Measurements from ENCODE around the gene OPA3.
A peak's percentile ranks its signal among the peaks of the same experiment; 100 is the strongest.

Gene OPA3

DNA sequence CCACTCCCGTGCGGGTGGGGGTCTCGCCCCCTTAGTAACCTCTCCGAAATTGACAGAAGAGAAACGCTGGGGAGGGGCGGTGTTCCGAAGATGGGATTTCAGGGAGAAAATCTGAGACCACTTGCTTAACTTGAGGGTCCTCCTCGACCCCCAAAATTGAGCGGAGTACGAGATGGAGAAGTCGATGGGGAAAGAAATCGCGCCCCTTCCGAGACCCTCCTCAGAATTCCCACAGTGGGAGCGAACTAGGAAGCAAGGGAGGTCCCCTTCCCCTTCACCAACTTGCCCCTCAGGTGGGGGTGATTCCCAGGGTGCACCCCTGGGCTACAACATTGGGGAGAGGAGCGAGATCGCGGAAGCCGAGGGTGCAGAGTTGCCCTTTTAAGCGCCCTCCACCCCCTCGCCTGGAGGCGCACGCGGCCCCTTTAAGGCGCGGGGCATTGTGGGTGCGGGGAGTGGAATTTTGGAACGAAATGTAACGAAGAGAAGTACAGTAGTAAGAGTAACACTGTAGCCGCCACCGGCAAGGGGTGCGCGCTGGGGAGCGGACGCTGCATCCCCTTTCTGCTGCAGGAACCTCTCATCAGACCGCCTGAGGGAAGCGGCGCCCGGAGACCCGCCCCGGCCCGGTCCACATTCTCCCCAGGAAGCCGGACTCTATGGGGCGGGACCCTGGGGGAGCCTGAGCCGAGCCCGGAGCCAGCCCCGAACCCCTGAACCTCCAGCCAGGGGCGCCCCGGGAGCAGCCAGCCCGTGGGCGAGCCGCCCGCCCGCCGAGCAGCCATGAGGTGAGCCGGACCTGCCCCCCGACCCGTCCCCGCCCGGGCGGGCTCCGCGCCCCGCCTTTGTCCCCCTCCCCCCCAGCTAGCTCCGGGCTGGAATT lies 77.4 kb downstream of the OPA3 start, which contains the start of gene VASP:
Gene VASP (plus strand): TSS at position 491 of the 883 bp plus-strand sequence. CDS start 293 bp downstream, at position 784.
- peaks cover 0 to 55% (median 46%) of the 10 kb centered on the region in 5 donors for H3K4me1 ChIP-seq (ENCODE audit: control insufficient read depth in 5 of 5, insufficient read depth in 5 of 5, low read length in 5 of 5)
- H3K4me3 ChIP-seq (ENCODE audit: low read depth in 1 of 5, low read length in 5 of 5) = peak within 1 kb of the TSS; percentile 80 to 97 (median 93)
- no peaks in the 10 kb centered on the region for H3K36me3 ChIP-seq (ENCODE audit: control insufficient read depth in 5 of 5, insufficient read depth in 5 of 5, low read length in 5 of 5)
- H3K9ac ChIP-seq (ENCODE audit: low read length in 5 of 5) = peak within 1 kb of the TSS; percentile 77 to 94 (median 88)
- no peaks in the 10 kb centered on the region for H3K9me3 ChIP-seq (ENCODE audit: control insufficient read depth in 5 of 5, low read length in 5 of 5)
- no peaks in the 10 kb centered on the region for H3K27me3 ChIP-seq (ENCODE audit: control insufficient read depth in 5 of 5, insufficient read depth in 4 of 5, low read length in 5 of 5)
- H3K27ac ChIP-seq (ENCODE audit: low read depth, low read length) = peak within 1 kb of the TSS; percentile 87

GRCh38 chr19:45506246-45506988 lies 78.2 kb downstream of the OPA3 start:
- peak overlapping the region in 4 of 5 donors; percentile 53 to 92 (median 88) for H3K9ac ChIP-seq (ENCODE audit: low read length in 5 of 5)
- H3K4me1 ChIP-seq (ENCODE audit: control insufficient read depth in 5 of 5, insufficient read depth in 5 of 5, low read length in 5 of 5) = peaks cover 0 to 53% (median 39%) of the 10 kb centered on the region in 5 donors
- H3K9me3 ChIP-seq (ENCODE audit: control insufficient read depth in 5 of 5, low read length in 5 of 5) = no peaks in the 10 kb centered on the region
- peaks cover 0 to 4% (median 0%) of the 10 kb centered on the region in 5 donors for H3K27me3 ChIP-seq (ENCODE audit: control insufficient read depth in 5 of 5, insufficient read depth in 4 of 5, low read length in 5 of 5)
- peak overlapping the region; percentile 80 to 97 (median 93) for H3K4me3 ChIP-seq (ENCODE audit: low read depth in 1 of 5, low read length in 5 of 5)
- peak overlapping the region; percentile 87 for H3K27ac ChIP-seq (ENCODE audit: low read depth, low read length)
- no peaks in the 10 kb centered on the region for H3K36me3 ChIP-seq (ENCODE audit: control insufficient read depth in 5 of 5, insufficient read depth in 5 of 5, low read length in 5 of 5)

- H3K9me3 ChIP-seq (ENCODE audit: control insufficient read depth in 5 of 5, low read length in 5 of 5) = no peaks in the 10 kb centered on the region
- peak overlapping the region; percentile 87 for H3K27ac ChIP-seq (ENCODE audit: low read depth, low read length)
- H3K4me3 ChIP-seq (ENCODE audit: low read depth in 1 of 5, low read length in 5 of 5) = peak overlapping the region in 4 of 5 donors; percentile 61 to 93 (median 86)
- no peaks in the 10 kb centered on the region for H3K36me3 ChIP-seq (ENCODE audit: control insufficient read depth in 5 of 5, insufficient read depth in 5 of 5, low read length in 5 of 5)
- H3K27me3 ChIP-seq (ENCODE audit: control insufficient read depth in 5 of 5, insufficient read depth in 4 of 5, low read length in 5 of 5) = peaks cover 0 to 6% (median 0%) of the 10 kb centered on the region in 5 donors
- peak overlapping the region in 3 of 5 donors; percentile 53 to 88 (median 73) for H3K9ac ChIP-seq (ENCODE audit: low read length in 5 of 5)
- H3K4me1 ChIP-seq (ENCODE audit: control insufficient read depth in 5 of 5, insufficient read depth in 5 of 5, low read length in 5 of 5) = peaks cover 0 to 53% (median 38%) of the 10 kb centered on the region in 5 donors
Measured at GRCh38 chr19:45505996-45506245, 78.7 kb downstream of the OPA3 start.

- peaks cover 0 to 6% (median 0%) of the 10 kb centered on the region in 5 donors for H3K27me3 ChIP-seq (ENCODE audit: control insufficient read depth in 5 of 5, insufficient read depth in 4 of 5, low read length in 5 of 5)
- peak overlapping the region; percentile 87 for H3K27ac ChIP-seq (ENCODE audit: low read depth, low read length)
- no peak overlapping the region for H3K9ac ChIP-seq (ENCODE audit: low read length in 5 of 5)
- no peak overlapping the region for H3K4me3 ChIP-seq (ENCODE audit: low read depth in 1 of 5, low read length in 5 of 5)
- H3K4me1 ChIP-seq (ENCODE audit: control insufficient read depth in 5 of 5, insufficient read depth in 5 of 5, low read length in 5 of 5) = peaks cover 0 to 51% (median 38%) of the 10 kb centered on the region in 5 donors
- no peaks in the 10 kb centered on the region for H3K36me3 ChIP-seq (ENCODE audit: control insufficient read depth in 5 of 5, insufficient read depth in 5 of 5, low read length in 5 of 5)
- no peaks in the 10 kb centered on the region for H3K9me3 ChIP-seq (ENCODE audit: control insufficient read depth in 5 of 5, low read length in 5 of 5)
Measured at GRCh38 chr19:45505151-45505995, 79.2 kb downstream of the OPA3 start.

- Histone ChIP-seq H3K36me3 (ENCODE audit: control insufficient read depth in 5 of 5, insufficient read depth in 5 of 5, low read length in 5 of 5) (no peaks in the 10 kb centered on the region), H3K4me3 (ENCODE audit: low read depth in 1 of 5, low read length in 5 of 5) (no peak overlapping the region), H3K9me3 (ENCODE audit: control insufficient read depth in 5 of 5, low read length in 5 of 5) (no peaks in the 10 kb centered on the region), H3K4me1 (ENCODE audit: control insufficient read depth in 5 of 5, insufficient read depth in 5 of 5, low read length in 5 of 5) (peaks cover 0 to 49% (median 33%) of the 10 kb centered on the region in 5 donors), H3K27ac (ENCODE audit: low read depth, low read length) (no peak overlapping the region), H3K27me3 (ENCODE audit: control insufficient read depth in 5 of 5, insufficient read depth in 4 of 5, low read length in 5 of 5) (peaks cover 5 to 12% (median 7%) of the 10 kb centered on the region in 5 donors), H3K9ac (ENCODE audit: low read length in 5 of 5) (no peak overlapping the region)
Measured at GRCh38 chr19:45503909-45504308, 80.7 kb downstream of the OPA3 start.

GRCh38 chr19:45502111-45502510 lies 82.5 kb downstream of the OPA3 start:
- peak overlapping the region; percentile 30 for H3K27ac ChIP-seq (ENCODE audit: low read depth, low read length)
- H3K9me3 ChIP-seq (ENCODE audit: control insufficient read depth in 5 of 5, low read length in 5 of 5) = no peaks in the 10 kb centered on the region

DNA sequence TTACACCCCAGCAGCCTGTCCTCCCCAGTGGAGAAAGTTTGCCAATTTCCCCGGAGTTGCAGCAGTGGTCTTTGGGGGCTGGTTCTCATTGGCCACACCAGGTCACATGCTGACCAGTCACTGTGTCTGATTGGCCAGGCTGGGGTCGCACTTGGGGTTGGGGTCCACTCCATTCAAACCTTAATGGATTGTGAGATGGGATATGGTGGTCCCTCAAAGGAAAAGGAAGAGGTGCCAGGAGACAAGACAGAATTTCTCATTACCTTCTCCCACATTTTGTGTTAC lies 82.9 kb downstream of the OPA3 start:
- peak overlapping the region; percentile 30 for H3K27ac ChIP-seq (ENCODE audit: low read depth, low read length)
- H3K27me3 ChIP-seq (ENCODE audit: control insufficient read depth in 5 of 5, insufficient read depth in 4 of 5, low read length in 5 of 5) = peaks cover 10 to 18% (median 15%) of the 10 kb centered on the region in 5 donors
- H3K9ac ChIP-seq (ENCODE audit: low read length in 5 of 5) = no peak overlapping the region
- peaks cover 0 to 49% (median 29%) of the 10 kb centered on the region in 5 donors for H3K4me1 ChIP-seq (ENCODE audit: control insufficient read depth in 5 of 5, insufficient read depth in 5 of 5, low read length in 5 of 5)
- H3K36me3 ChIP-seq (ENCODE audit: control insufficient read depth in 5 of 5, insufficient read depth in 5 of 5, low read length in 5 of 5) = no peaks in the 10 kb centered on the region
- peak overlapping the region in 1 of 5 donors; percentile 7 for H3K4me3 ChIP-seq (ENCODE audit: low read depth in 1 of 5, low read length in 5 of 5)
- no peaks in the 10 kb centered on the region for H3K9me3 ChIP-seq (ENCODE audit: control insufficient read depth in 5 of 5, low read length in 5 of 5)

More at GRCh38 chr19:45502111-45502510, 82.5 kb downstream of the OPA3 start:
- Histone ChIP-seq H3K4me3 (ENCODE audit: low read depth in 1 of 5, low read length in 5 of 5) (peak overlapping the region in 1 of 5 donors; percentile 7), H3K36me3 (ENCODE audit: control insufficient read depth in 5 of 5, insufficient read depth in 5 of 5, low read length in 5 of 5) (no peaks in the 10 kb centered on the region), H3K4me1 (ENCODE audit: control insufficient read depth in 5 of 5, insufficient read depth in 5 of 5, low read length in 5 of 5) (peaks cover 0 to 51% (median 30%) of the 10 kb centered on the region in 5 donors), H3K27me3 (ENCODE audit: control insufficient read depth in 5 of 5, insufficient read depth in 4 of 5, low read length in 5 of 5) (peaks cover 10 to 18% (median 15%) of the 10 kb centered on the region in 5 donors), H3K9ac (ENCODE audit: low read length in 5 of 5) (no peak overlapping the region)

DNA sequence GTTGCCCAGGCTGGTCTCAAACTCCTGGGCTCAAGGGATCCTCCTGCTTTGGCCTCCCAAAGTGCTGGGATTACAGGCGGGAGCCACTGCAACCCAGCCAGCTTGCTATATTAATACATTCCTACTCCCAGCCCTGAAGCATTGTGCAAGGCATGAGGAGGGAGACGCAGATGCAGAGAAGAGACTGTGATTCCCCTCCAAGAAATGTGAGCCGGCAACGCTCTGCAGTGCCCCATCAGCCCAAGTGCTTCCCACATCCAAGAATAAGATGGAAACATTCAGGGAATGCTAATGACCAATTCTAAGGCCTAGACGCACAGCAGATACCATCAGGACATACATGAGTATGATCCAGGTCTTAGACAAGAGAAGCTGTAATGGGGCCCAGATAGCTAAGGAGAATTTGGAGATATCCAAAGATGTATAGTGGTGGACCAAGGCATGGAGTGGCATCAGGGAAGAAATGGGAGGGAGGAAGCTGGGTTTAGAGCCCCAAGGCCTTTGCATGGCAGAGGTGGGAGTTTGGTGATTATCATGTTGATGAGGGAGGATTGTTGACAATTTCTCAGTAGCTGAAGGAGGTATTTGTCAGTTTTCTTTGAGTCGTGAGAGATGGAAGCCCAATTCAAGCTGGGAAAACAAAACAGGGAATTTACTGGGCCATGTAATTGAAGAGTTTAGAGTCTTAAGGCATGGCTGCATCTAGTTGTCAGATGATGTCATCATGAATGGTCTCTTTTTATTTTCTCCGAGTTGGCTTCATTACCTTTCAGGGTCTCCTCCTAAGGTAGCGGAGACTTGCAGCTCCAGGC lies 83.5 kb downstream of the OPA3 start:
- peaks cover 0 to 50% (median 33%) of the 10 kb centered on the region in 5 donors for H3K4me1 ChIP-seq (ENCODE audit: control insufficient read depth in 5 of 5, insufficient read depth in 5 of 5, low read length in 5 of 5)
- H3K9me3 ChIP-seq (ENCODE audit: control insufficient read depth in 5 of 5, low read length in 5 of 5) = no peaks in the 10 kb centered on the region
- H3K36me3 ChIP-seq (ENCODE audit: control insufficient read depth in 5 of 5, insufficient read depth in 5 of 5, low read length in 5 of 5) = no peaks in the 10 kb centered on the region
- no peak overlapping the region for H3K4me3 ChIP-seq (ENCODE audit: low read depth in 1 of 5, low read length in 5 of 5)
- H3K9ac ChIP-seq (ENCODE audit: low read length in 5 of 5) = no peak overlapping the region
- H3K27ac ChIP-seq (ENCODE audit: low read depth, low read length) = peak overlapping the region; percentile 30
- H3K27me3 ChIP-seq (ENCODE audit: control insufficient read depth in 5 of 5, insufficient read depth in 4 of 5, low read length in 5 of 5) = peaks cover 10 to 19% (median 16%) of the 10 kb centered on the region in 5 donors
